Central memory CD4-positive, alpha-beta T cell (primary cell): ENCODE results near the gene RAD51B.

Experiments used
- DNase-seq: peaks from one replicate; pipeline ENCODE4 v3.0.0; 2022

Gene RAD51B

GRCh38 chr14:68473794-68474193 is 654.2 kb downstream of the RAD51B start:
- no peak for DNase-seq

- DNase-seq: no peak
Measured at GRCh38 chr14:68474741-68475140, 655.2 kb downstream of the RAD51B start.

GRCh38 chr14:68475802-68476201 is 656.2 kb downstream of the RAD51B start:
- DNase-seq: no peak

GRCh38 chr14:68476212-68477109 is 656.9 kb downstream of the RAD51B start:
- DNase-seq: no peak

DNA sequence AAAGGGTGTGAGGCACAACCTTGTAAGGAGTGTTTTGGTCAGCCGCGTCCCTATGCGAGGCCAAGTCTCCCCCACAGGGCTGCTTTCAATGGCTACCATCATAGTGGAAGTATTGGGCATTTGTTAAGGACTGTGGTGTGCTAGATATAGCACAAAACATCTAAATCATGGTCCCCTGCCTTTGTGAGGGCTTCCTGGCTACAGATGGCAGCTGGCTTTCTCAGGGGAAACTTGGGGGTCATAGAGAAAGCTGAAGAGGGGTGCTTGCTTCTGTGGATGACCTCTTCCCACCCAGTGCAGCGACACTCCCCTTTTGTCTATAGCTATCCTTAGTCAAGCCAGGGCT is 657.5 kb downstream of the RAD51B start:
- no peak for DNase-seq

DNA sequence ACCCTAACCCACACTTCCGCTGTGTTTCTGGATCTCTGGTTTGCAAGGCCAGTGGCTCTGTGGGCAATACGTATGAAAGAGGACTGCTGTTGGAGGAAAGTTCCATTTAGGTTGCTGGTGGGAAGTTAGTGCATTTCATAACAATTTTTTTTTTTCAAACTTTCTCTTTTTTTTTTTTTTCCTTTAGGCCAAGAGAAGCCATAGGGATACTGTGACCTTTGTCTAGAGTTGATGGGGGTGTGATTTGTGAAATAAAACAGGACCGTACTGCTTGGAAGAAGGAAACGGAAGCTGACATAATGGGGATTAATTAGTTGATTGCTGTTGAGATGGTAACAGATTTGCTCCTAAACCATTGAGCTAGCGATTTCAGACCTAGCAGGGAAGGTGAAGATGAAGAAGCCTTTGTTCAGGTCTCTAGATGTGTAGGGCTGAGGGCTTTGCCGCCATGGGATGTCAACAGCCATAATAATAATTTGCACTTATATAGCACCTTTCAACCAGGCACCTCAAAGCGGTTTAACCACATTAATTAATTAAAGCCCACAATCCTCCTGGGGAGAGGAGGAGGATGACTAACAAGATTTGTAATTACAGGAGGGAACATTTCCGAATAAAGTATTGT is 658.0 kb downstream of the RAD51B start:
- DNase-seq: no peak

GRCh38 chr14:68479247-68479646 is 659.7 kb downstream of the RAD51B start:
- DNase-seq: no peak

GRCh38 chr14:68482018-68482417 is 662.4 kb downstream of the RAD51B start:
- no peak for DNase-seq

- no peak for DNase-seq
Measured at GRCh38 chr14:68482772-68483395, 663.3 kb downstream of the RAD51B start.

DNA sequence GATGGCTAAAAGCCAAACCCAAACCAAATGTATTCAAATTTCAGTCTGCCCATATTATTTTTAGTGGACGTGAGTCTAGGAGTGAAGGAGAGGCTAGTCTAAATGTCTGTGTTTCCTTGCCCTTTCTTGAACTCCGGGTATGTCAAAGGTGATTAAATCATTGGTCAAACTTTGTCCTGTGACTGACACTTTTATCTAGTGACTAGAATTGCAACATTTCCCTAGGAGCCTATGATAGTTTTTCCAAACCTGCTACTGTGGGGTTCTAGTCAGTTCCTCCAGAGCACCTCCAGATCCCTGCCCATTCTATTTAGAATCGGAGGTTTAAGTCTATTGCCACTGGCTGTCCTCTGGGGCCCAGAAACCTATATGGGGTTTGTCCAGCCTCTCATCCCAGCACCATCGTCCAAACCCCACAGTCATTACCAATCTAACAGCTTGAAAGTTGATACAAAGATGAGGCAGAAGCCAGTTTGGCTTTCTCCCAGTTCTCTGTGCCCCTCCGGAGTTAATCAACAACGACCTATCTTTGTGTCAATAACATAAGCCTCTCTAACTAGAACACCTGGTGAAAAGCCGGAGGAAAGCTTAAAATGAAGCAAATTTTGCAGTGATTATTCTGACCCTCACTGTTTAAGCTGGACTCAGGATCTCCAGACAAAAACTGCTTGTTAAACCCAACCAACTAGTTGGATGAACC is 666.6 kb downstream of the RAD51B start:
- DNase-seq: no peak

DNA sequence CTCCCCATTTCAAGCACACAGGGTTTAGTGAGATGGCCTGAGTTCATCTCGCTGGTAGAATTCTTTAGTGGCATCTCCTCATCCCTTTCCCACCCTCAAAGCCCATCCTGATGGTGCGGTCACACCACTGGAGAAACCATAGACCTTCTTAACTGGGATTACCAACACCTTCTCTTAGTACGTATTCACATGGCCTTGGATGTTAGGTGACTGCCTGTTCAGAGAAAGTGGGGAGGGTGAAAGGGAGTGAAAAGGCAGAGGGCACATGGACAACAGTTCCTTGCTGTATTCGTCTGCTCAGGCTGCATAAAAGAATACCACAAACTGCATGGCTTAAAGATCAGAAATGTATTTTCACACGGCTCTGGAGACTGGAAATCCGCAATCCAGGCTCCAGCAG is 667.2 kb downstream of the RAD51B start:
- DNase-seq: no peak

- DNase-seq: no peak
Measured at GRCh38 chr14:68487805-68488590, 668.4 kb downstream of the RAD51B start.

DNA sequence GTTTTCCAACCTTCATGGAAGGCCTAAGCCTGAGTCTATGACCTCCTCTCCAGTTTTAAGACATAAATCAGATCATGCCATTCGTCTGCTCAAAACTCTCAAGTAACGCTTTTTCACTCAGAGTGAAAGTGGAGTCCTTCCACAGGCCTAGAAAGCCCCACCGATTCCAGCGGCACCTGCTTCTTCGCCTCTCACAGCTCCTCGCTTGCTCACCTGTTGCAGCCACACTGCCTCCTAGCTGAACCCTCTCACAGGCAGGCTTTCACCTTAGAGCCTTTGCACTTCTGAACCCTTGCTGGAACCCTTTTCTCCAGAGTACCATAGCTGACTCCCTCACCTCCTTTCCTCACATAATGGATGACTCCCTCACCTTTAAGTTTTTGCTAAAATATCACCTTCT is 672.2 kb downstream of the RAD51B start:
- DNase-seq: no peak

DNA sequence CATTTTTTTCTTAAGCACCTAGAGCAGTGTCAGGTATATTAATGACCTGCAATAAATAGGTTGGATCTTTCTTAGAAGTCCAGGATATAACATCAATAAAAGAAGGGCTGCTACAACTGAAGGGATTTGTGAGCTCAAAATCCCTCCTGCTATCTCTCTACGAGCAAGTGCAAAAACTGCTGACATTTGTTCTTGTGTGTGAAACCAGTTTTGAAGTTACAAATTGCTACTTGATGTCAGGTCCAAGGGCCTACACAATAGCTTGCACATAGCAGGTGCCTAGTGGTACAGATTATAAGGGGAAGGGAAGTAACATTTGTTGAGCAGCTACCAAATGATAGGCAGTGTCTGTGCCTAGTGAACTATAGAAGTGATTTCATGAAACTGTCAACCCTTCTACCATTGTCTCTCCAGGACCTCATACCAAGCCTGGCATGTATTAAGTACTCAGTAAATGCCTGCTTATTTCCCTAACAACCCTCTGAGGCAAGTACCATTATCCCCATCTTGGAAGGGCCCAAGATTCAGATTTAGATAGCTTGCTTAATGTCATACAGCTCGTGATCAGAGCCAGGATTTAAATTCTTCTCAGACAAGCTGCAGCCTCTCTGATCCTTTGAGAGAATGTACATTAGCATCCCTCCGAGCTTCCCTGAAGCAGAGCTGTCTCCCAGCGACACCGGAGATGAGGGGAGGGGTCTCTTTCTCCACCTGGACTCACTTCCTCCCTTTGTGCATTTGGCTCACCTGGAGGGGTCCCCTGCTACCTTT is 673.0 kb downstream of the RAD51B start:
- no peak for DNase-seq

DNA sequence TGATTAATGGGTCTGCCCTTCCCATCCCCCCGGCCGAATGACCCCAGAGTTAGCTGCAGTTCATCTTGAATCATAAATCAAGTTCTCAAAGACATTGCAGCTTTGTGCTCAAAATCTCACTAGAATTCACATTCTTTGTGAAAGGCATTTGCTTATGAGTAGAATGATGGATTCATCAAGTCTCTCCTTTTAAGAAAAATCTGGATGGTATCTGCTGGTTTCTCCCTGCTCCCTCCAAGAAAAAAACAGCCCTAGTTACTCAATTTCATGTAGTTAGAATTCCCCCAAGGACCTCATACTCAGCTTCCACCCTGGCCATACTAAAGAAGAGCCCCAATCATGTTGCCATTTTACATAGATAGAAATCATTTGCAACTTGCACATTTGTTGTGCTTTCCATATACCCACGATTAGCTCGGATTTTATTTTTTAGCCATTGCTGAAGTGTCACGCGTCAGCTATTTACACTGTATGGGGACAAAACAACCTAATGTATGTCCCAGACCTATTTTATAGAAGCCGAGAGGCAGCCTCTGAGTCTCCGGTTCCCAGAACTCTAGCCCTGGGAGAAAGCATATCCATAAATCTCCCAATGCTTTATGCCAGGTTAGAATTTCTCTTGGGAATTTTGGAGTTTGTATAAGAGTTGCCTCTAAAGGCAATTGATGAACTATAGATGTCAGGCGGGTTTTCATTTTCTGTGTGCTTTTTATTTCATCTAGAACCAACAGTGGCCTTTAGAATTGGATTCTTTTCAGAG is 673.8 kb downstream of the RAD51B start:
- no peak for DNase-seq

DNA sequence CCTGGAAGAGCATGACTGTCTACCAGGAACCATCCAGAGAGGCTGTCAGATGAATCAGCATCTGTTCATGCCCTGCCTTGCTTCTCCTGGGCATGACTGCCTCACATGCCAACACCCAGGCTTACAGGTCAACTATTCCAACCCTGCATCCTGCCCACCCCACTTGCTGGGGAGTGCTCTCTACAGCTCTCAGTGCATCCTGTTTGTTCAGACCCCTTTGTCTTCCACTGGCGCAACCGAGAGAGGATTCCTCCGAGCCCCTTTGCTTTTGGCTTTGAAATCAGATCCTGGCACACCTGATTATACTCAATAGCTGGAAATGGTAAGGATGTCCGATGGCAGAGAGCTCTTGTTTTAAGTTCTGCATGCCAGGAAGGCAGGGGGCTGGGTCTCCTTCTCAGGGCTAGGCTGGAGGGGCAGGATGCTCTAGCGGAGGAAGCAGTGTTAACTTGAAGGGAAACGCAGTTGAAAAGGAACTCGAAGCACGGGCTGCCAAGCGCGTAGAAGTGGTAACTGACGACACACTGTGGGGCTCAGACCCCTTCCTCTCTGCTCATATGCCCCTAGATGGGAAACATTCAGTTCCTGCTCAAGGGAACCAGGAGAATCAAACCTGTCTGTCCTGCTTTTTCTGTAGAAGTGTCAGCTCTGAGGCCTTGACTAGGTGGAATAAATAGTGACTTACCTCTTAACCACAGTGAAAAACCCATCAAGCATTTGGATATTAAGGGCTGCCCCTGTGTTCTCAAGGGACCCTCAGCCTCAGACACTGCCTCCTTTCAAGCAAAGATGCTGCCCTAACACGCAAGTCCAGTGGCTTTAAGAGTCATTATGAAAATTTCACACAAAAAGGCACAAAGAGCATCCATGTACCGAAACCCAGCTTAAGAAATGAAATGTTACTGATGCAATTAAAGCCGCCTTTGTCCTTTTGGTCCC is 675.8 kb downstream of the RAD51B start:
- DNase-seq: no peak

- no peak for DNase-seq
Measured at GRCh38 chr14:68497011-68497410, 677.4 kb downstream of the RAD51B start.

- no peak for DNase-seq
Measured at GRCh38 chr14:68499451-68499850, 679.9 kb downstream of the RAD51B start.

- no peak for DNase-seq
Measured at GRCh38 chr14:68501171-68501570, 681.6 kb downstream of the RAD51B start.

DNA sequence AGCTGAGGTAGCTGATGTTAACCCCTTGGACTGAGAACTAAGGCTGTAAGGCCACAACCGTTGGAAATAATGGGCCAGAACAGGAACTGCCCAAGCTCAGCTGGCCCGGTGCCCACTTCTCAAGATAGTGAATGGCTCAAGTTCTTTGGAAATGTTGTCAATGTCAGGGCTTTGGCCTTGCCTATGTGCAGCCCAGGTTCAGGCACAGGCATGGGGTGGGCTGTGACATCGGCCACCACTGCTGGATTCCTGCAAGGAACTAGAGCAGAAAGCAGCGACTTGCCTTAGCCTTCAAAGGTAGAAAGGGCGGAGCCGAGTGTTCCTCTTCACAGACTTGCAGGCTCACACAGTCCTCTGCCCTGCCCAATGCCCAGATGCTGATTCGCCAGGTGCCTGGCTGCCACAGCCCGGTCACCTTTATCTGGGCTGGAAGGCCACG is 682.1 kb downstream of the RAD51B start:
- no peak for DNase-seq
